ENCODE measurements around the gene RNU5B-1.

Gene RNU5B-1

GRCh38 chr15:65304381-65305149 lies at the start of gene RNU5B-1:
Gene RNU5B-1, plus strand, starts transcription at chr15:65304677.
- peak; percentile 80 for DNase-seq

GRCh38 chr15:65254758-65255157 lies 49.7 kb upstream of the RNU5B-1 start:
- DNase-seq, result no peak

GRCh38 chr15:65255486-65256140 lies 48.9 kb upstream of the RNU5B-1 start:
- DNase-seq, result no peak

GRCh38 chr15:65258375-65259262 lies 45.9 kb upstream of the RNU5B-1 start:
- no peak for DNase-seq

- no peak for DNase-seq
Observed at GRCh38 chr15:65259367-65259797, 45.1 kb upstream of the RNU5B-1 start.

GRCh38 chr15:65260968-65261367 lies 43.5 kb upstream of the RNU5B-1 start:
- DNase-seq, result no peak

GRCh38 chr15:65263313-65263712 lies 41.2 kb upstream of the RNU5B-1 start:
- no peak for DNase-seq

- no peak for DNase-seq
Observed at GRCh38 chr15:65264863-65265430, 39.5 kb upstream of the RNU5B-1 start.

GRCh38 chr15:65266469-65266868 lies 38.0 kb upstream of the RNU5B-1 start:
- DNase-seq, result no peak

- no peak for DNase-seq
Observed at GRCh38 chr15:65268411-65268810, 36.1 kb upstream of the RNU5B-1 start.

GRCh38 chr15:65270811-65271545 lies 33.5 kb upstream of the RNU5B-1 start:
- DNase-seq, result peak; percentile 26

GRCh38 chr15:65275104-65275727 lies 29.3 kb upstream of the RNU5B-1 start:
- DNase-seq, result peak; percentile 42

- no peak for DNase-seq
Observed at GRCh38 chr15:65275728-65276126, 28.8 kb upstream of the RNU5B-1 start.

- no peak for DNase-seq
Observed at GRCh38 chr15:65277015-65277414, 27.5 kb upstream of the RNU5B-1 start.

GRCh38 chr15:65278480-65278879 lies 26.0 kb upstream of the RNU5B-1 start:
- DNase-seq, result no peak

GRCh38 chr15:65285291-65286068 lies 19.0 kb upstream of the RNU5B-1 start:
- DNase-seq, result no peak

- DNase-seq, result peak; percentile 28
Observed at GRCh38 chr15:65286069-65286703, 18.3 kb upstream of the RNU5B-1 start.

GRCh38 chr15:65286704-65287519 lies 17.6 kb upstream of the RNU5B-1 start, which contains the start of gene PARP16:
Gene PARP16, minus strand, starts transcription at chr15:65286883. Its CDS starts 457 bp downstream, at chr15:65286426.
- peak; percentile 96 for DNase-seq

- no peak for DNase-seq
Observed at GRCh38 chr15:65287520-65287855, 17.0 kb upstream of the RNU5B-1 start.

All from CD4-positive, alpha-beta T cell treated with Interleukin-6 for 4 hours (primary cell).